Measurements from ENCODE around the gene TAF6L.

DNA sequence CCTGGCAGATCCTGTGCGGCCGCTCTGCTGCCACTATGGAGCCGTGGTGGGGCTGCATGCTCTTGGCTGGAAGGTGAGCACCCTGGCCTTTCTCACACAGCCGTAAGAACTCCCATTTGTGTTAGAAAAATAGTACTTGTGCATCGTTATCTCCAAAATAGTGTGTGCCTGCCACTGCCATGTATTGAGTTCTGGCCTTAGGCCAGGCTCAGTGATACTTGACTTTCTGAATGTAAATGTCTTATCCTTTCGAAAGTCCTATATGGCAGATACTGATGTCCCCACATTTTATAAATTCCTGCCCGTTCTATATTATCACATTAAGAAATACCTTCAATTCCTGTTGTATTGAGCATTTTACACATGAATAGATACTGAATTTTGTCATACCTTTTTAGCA is 11.6 kb downstream of the TAF6L start:
- TF ChIP-seq, protein P1, sequence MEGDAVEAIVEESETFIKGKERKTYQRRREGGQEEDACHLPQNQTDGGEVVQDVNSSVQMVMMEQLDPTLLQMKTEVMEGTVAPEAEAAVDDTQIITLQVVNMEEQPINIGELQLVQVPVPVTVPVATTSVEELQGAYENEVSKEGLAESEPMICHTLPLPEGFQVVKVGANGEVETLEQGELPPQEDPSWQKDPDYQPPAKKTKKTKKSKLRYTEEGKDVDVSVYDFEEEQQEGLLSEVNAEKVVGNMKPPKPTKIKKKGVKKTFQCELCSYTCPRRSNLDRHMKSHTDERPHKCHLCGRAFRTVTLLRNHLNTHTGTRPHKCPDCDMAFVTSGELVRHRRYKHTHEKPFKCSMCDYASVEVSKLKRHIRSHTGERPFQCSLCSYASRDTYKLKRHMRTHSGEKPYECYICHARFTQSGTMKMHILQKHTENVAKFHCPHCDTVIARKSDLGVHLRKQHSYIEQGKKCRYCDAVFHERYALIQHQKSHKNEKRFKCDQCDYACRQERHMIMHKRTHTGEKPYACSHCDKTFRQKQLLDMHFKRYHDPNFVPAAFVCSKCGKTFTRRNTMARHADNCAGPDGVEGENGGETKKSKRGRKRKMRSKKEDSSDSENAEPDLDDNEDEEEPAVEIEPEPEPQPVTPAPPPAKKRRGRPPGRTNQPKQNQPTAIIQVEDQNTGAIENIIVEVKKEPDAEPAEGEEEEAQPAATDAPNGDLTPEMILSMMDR (IDR thresholded peaks at IDR 0.05) = no peak
- no peak for TF ChIP-seq POLR2A (IDR thresholded peaks at IDR 0.05)
